KOPT-K1 (cell line): ENCODE data around the gene ZNF316.
"Not testable (repeated sequence)": the region's sequence is repeated elsewhere in the genome, so short reads cannot be mapped to it uniquely, and the experiment has no call there.

ENCODE experiments used
- H3K27ac ChIP-seq: fragments of 200-600 bp; sonication (generic); 2 replicates; pipeline ENCODE4 v1.5.1; 2016; ENCODE audit warnings: antibody characterized with exemption, mild to moderate bottlenecking, low read depth, low read length; ENCODE audit not compliant: poor library complexity, severe bottlenecking
- H3K36me3 ChIP-seq: fragments of 200-600 bp; sonication (generic); 2 replicates; pipeline ENCODE4 v1.5.1; 2017; ENCODE audit warnings: antibody characterized with exemption, mild to moderate bottlenecking, low read length, moderate library complexity; ENCODE audit not compliant: insufficient read depth
- H3K9me3 ChIP-seq: fragments of 200-600 bp; sonication (generic); 2 replicates; pipeline ENCODE4 v1.5.1; 2017; ENCODE audit warnings: antibody characterized with exemption, low read length, mild to moderate bottlenecking; ENCODE audit not compliant: insufficient read depth, poor library complexity, severe bottlenecking

Gene ZNF316

DNA sequence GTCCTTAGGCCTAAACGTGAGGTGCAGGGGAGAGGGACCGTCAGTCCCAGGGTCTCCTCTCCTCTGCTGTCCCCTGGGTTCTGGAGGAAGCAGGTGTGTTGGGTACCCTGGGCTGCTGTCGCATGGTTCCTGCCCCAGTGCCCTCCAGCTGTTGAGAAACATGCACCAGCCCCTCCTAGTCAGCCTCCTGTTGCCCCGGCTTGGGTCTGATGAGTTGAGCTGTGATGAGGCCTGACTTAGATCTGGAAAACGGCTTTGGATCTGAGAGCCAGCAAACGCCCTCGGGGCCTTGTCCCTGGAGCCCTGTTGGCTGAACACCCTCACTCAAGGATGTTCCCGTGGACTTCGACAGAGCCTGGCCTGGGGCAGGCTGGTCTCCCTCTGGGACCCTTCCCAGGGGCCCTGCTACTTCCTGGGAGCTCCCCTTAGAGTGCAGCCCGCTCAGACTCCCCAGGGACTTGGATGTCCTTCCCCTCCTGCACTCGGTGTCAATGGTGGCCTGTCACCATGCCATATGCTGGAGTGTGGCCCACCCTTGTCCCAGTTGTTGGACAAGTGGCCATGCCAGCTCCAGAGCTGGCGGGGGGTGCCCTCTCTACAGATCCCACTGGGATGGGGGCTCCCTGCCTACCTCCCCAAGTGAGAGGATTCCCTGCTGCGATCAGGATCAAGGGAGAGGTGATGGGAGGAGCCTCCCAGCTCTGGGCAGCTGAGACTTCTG lies 12.3 kb downstream of the ZNF316 start:
- no peak overlapping the region for H3K27ac ChIP-seq
- H3K9me3 ChIP-seq, result peaks cover 59% of the 10 kb centered on the region
- peaks cover 98% of the 10 kb centered on the region for H3K36me3 ChIP-seq

DNA sequence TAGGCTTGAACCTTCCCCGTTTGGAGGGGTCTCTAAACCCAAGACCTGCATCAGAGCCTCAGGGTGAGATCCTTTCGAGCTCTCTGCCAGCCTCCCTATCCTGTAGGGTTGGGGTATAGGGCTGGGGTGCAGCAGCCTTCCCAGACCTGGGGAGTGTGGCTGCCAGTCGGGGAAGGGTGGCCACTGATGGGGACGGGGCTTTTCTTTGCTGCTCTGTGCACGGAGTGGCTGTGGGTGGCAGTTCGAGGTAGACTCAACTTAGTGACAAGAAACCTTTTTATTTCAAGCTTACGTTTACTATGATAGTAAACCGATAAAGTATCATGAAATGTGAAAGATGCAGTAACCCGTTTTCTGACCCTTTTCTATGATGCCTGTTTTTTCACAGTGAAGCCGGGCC lies 13.0 kb downstream of the ZNF316 start:
- H3K27ac ChIP-seq, result no peak overlapping the region
- H3K9me3 ChIP-seq, result peaks cover 66% of the 10 kb centered on the region
- peaks cover 98% of the 10 kb centered on the region for H3K36me3 ChIP-seq

DNA sequence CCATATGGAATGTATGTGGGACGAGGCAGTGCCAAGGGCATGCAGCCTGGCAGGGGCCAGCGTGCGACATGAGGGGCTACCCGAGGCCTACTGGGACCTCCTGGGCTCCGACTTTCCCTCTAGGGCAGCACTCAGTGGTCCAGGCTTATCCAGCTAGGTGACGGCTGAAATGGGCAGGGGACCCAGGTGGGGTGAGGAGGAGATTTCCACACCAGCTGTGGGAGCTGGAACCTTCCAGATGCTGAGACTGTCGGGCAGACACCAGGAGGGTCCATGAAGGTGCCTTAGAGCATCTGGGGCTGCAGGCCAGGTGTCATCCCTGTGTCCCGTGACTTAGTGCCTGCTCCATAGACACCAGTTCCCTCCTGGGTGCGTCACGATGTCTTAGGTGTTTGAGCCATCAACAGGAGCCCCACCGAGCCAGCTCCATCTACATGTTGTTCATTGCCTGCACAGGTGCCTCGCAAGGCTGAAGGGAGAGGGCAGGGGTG lies 13.4 kb downstream of the ZNF316 start:
- peaks cover 99% of the 10 kb centered on the region for H3K36me3 ChIP-seq
- peaks cover 68% of the 10 kb centered on the region for H3K9me3 ChIP-seq
- H3K27ac ChIP-seq, result no peak overlapping the region

DNA sequence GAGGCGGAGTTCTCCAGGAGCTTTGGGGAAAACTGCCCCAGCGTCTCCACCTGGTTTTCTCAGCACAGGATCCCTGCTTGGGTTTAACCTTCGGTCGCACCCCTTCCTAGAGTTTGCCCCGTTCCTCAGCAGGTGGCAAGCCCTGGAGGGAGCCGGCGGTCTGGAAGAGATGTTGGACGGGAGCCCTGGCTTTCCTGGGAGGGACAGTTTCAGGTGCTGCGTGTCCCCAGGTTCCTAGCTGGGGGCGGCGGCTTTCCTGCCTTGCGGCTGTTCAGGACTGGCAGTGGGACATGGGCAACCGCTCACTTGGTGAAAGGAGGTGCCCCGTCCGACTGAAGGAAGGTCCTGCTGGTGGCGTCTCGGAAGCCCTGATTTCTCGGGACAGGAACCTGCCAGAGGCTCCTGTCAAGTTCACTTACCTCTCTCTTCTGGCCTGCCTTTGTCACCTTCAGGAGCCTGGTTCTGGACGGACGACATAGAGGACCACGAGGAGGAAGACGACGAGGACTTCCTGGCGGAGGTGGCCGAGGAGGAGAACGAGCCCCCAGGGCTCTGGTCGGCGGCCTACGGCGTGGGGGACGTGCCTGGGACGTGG lies 14.8 kb downstream of the ZNF316 start:
- Histone ChIP-seq H3K9me3 (peaks cover 68% of the 10 kb centered on the region), H3K27ac (no peak overlapping the region), H3K36me3 (peaks cover 95% of the 10 kb centered on the region)

DNA sequence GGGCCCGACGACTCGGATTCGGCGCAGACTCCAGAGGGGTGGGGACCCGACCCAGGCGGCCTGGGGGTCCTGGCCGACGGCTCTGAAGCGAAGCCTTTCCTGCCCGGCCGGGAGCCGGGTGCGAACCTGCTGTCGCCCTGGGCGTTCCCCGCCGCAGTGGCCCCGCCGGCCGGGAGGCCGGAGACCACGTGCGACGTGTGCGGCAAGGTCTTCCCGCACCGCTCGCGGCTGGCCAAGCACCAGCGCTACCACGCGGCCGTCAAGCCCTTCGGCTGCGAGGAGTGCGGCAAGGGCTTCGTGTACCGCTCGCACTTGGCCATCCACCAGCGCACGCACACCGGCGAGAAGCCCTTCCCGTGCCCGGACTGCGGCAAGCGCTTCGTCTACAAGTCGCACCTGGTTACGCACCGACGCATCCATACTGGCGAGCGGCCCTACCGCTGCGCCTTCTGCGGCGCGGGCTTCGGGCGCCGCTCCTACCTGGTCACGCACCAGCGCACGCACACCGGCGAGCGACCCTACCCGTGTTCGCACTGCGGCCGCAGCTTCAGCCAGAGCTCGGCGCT lies 15.4 kb downstream of the ZNF316 start:
- H3K27ac ChIP-seq, result no peak overlapping the region
- H3K36me3 ChIP-seq, result peaks cover 89% of the 10 kb centered on the region
- H3K9me3 ChIP-seq, result peaks cover 68% of the 10 kb centered on the region

DNA sequence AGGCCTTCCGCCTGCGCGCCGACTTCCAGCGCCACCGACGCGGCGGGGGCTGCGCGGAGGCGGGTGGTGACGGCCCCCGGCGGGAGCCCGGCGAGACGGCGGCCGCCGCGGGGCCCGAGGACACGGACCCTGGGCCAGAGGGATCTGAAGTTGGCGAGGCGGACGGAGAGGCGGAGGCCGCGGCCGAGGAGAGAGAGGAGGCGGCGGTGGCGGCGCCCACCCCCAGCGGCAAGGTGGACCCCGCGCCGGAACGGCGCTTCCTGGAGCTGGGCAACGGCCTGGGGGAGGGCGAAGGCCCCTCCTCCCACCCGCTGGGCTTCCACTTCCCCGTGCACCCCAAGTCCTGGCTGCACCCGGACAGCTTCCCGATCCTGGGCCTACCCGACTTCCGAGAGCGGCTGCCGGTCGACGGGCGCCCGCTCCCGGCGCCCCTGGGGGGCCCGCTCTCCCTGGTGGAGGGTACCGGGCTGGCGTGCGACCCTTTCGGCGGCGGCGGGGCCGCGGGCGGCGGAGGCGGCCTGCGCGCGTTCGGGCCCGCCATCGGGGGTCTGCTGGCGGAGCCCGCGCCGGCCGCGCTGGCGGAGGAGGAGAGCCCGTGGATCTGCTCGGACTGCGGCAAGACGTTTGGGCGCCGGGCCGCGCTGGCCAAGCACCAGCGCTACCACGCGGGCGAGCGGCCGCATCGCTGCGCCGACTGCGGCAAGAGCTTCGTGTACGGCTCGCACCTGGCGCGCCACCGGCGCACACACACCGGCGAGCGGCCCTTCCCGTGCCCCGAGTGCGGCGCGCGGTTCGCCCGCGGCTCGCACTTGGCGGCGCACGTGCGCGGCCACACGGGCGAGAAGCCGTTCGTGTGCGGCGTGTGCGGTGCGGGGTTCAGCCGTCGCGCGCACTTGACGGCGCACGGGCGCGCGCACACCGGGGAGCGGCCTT lies 16.2 kb downstream of the ZNF316 start:
- Histone ChIP-seq H3K27ac (no peak overlapping the region), H3K9me3 (peaks cover 68% of the 10 kb centered on the region), H3K36me3 (peaks cover 81% of the 10 kb centered on the region)

DNA sequence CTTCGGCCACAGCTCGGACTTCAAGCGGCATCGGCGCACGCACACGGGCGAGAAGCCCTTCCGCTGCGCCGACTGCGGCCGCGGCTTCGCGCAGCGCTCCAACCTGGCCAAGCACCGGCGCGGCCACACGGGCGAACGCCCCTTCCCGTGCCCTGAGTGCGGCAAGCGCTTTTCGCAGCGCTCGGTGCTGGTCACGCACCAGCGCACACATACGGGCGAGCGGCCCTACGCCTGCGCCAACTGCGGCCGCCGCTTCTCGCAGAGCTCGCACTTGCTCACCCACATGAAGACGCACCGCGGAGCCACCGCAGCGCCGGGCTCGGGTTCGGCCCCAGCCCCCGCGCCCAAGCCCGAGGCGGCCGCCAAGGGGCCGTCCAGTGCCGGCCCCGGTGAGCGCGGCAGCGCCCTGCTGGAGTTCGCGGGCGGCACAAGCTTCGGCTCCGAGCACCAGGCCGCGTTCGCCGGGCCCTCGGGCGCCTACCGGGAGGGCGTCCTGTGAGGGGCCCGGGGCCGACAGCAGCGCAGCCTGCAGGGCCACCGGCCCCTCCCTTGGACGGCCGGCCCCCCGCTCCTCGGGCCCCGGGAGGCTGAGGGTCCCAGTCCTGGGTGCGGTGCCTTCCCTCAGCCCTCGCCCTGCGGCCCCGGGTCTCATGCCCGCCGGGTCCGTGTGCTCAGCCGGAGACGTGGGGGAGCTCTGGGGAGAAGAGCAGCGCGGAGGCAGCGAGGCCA lies 17.2 kb downstream of the ZNF316 start:
- Histone ChIP-seq H3K27ac (no peak overlapping the region), H3K9me3 (peaks cover 60% of the 10 kb centered on the region), H3K36me3 (peaks cover 72% of the 10 kb centered on the region)

DNA sequence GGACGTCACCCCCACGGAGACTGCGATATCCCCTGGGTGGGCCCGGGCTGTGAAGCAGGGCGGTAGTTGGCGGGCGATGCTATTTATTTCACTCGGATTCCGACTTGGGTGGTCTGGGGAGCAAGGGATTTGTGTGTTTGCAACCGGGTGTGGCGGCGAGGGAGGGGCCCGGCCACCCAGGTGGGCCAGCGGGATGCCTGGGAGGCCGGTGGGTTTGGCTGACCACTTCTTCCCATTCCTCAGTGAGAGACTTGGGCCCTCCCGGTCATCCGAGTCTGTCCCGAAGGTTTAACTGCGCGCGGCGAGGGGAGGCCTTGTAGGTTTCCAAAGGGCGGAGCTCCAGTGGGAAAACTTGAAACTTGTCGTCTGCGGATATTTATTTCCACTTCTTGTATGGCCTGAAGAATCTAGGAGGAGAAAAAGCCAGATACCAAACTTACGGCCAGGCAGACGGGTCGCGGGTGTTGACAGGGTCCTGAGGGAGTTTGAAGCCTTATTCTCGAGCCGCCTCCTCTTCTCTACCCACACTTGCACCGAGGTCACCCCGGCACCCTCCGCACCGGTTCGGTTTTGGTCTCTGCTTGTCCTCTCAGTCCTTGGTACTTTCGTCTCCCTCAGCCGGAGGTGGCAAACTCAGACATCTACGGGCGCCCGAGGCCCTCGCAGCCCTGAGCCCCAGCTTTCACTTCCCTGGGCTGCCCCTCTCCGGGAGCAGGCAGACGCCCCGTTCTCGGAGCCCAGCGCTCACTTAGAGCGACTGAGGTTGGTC lies 17.9 kb downstream of the ZNF316 start:
- H3K27ac ChIP-seq, result no peak overlapping the region
- peaks cover 52% of the 10 kb centered on the region for H3K9me3 ChIP-seq
- peaks cover 64% of the 10 kb centered on the region for H3K36me3 ChIP-seq

DNA sequence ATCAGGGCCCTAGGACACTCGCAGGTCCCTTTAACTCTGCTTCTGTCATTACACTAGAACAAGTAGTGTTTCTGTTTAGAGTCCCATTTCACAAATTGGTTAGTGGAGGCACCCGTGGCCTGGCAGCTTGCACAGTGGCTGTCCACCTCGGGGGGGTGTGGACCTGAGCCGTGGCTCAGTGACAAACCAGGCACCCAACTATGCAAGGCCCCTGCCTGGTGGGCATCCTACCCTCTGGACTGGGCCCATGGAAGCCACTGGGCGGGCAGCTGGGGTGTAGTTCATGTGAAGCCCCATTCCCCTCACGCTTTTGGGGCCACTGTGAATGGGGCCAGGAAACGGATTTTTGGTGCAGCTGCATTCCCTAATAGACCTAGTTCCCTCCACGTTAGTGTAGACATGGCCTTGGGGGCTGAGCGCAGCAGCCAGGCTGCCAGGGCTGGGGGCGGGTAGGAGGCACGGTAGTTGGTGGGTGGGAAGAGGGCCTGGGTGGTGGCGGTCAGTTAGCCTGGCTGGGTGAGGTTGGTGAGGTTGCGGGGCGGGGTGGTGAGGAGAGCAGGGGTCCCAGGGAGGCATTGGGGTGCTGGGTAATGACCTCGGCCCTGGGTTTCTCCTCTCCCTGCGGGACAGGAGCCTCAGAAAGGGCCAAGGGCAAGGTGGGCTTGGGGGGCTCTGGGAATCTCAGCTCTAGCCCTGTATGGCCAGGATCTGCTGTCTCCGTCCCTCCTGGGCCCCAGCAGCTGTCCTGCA lies 18.7 kb downstream of the ZNF316 start:
- H3K36me3 ChIP-seq, result peaks cover 56% of the 10 kb centered on the region
- peaks cover 44% of the 10 kb centered on the region for H3K9me3 ChIP-seq
- no peak overlapping the region for H3K27ac ChIP-seq

DNA sequence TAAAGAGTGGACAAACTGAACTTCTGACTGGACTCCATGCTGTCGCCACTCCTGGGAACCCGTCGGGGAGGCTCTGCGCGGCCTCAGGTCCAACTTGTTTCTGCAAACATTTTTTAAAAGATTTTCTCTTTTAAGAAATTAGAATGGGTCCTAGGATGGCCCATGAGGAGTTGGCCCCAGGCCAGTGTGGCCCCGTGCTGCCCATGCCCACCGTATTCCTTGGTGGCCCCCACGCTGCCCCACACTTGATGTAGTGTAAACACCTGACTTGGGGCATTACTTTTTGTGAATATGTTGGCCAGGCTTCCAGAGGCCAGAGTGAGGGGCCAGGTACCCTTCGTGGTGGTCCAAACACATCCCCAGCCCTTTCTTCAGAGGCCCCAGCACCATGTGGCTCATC lies 19.3 kb downstream of the ZNF316 start:
- H3K9me3 ChIP-seq, result peaks cover 38% of the 10 kb centered on the region
- H3K36me3 ChIP-seq, result peaks cover 50% of the 10 kb centered on the region
- no peak overlapping the region for H3K27ac ChIP-seq

DNA sequence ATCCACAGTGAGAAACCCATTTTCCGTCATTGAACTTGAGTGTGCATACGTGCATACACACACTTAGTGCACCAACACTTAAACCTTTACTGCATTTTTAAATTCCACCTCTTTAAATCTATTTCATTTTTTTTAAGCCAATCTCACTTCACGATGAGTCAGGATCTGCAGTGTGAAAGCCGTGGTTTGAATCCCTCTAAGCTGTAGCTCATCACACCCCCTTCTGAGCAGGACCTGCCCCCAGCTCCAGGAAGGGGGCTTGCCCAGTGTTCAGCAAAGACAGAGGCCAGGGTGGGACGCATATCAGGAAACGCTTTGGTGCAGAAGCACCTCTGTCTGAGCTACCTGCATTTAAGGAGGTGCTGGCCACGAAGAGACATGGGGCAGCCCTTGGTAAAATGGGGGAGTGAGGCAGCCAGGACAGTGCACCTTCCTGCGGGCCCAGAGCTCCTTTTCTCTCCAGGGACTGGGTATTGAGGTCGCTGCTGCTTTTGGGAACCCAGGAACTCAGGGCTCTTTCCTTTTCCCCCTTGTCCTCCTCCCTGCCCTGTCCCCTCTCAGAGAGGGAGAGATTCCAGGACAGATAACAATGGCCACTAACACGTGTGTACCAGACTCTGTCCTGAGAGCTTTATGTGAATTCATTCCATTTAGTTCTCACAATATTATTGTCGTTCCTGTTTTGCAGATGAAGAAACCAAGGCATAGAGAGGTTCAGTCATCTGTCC lies 21.7 kb downstream of the ZNF316 start:
- Histone ChIP-seq H3K27ac (no peak overlapping the region), H3K9me3 (peaks cover 18% of the 10 kb centered on the region), H3K36me3 (peaks cover 27% of the 10 kb centered on the region; the same call in 1 of the 2 replicates)

DNA sequence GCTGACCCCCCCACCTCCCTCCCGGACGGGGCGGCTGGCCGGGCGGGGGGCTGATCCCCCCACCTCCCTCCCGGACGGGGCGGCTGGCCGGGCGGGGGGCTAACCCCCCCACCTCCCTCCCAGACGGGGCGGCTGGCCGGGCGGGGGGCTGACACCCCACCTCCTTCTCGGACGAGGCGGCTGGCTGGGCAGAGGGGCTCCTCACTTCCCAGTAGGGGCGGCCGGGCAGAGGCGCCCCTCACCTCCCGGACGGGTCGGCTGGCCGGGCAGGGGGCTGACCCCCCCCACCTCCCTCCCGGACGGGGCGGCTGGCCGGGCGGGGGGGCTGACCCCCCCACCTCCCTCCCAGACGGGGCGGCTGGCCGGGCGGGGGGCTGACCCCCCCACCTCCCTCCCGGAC lies 33.7 kb downstream of the ZNF316 start:
- H3K9me3 ChIP-seq, result peaks cover 54% of the 10 kb centered on the region
- not testable (repeated sequence) for H3K36me3 ChIP-seq, H3K27ac ChIP-seq
